Activated CD8-positive, alpha-beta memory T cell treated with anti-CD3 and anti-CD28 coated beads for 4 hours (primary cell): ENCODE data around the gene SLC35C1.
"Not testable (repeated sequence)": the region's sequence is repeated elsewhere in the genome, so short reads cannot be mapped to it uniquely, and the experiment has no call there.

Experiments used
- DNase-seq, 2 donors: peaks; one replicate each; pipeline ENCODE4 v3.0.0-alpha.2; 2020; ENCODE audit warnings: low read depth in 2 of 2

The SLC35C1 gene

GRCh38 chr11:45811109-45811435 is 6.1 kb downstream of the SLC35C1 start:
- DNase-seq, result no peak

GRCh38 chr11:45811571-45812290 is 6.8 kb downstream of the SLC35C1 start:
- DNase-seq, result no peak

- DNase-seq, result no peak
These were observed 7.9 kb downstream of the SLC35C1 start for GRCh38 chr11:45812581-45813548.

GRCh38 chr11:45815747-45816146 is 10.8 kb downstream of the SLC35C1 start:
- DNase-seq, result no peak

- DNase-seq, result no peak
These were observed 11.7 kb downstream of the SLC35C1 start for GRCh38 chr11:45816614-45817013.

GRCh38 chr11:45817191-45817590 is 12.2 kb downstream of the SLC35C1 start:
- no peak for DNase-seq

- no peak for DNase-seq
These were observed 14.1 kb downstream of the SLC35C1 start for GRCh38 chr11:45818961-45819605.

- no peak for DNase-seq
These were observed 15.4 kb downstream of the SLC35C1 start for GRCh38 chr11:45820211-45820857.

- DNase-seq, result not testable (repeated sequence)
These were observed 21.5 kb downstream of the SLC35C1 start for GRCh38 chr11:45826492-45826891.

- DNase-seq, result no peak
These were observed 22.2 kb downstream of the SLC35C1 start for GRCh38 chr11:45827123-45827522.

GRCh38 chr11:45828996-45829395 is 24.0 kb downstream of the SLC35C1 start:
- no peak for DNase-seq

GRCh38 chr11:45830596-45830995 is 25.6 kb downstream of the SLC35C1 start:
- no peak for DNase-seq

GRCh38 chr11:45832811-45833441 is 28.0 kb downstream of the SLC35C1 start:
- DNase-seq, result no peak

GRCh38 chr11:45833761-45834160 is 28.8 kb downstream of the SLC35C1 start:
- no peak for DNase-seq

- no peak for DNase-seq
These were observed 29.4 kb downstream of the SLC35C1 start for GRCh38 chr11:45834298-45834756.

- DNase-seq, result no peak
These were observed 34.3 kb downstream of the SLC35C1 start for GRCh38 chr11:45839204-45839603.

GRCh38 chr11:45840251-45840650 is 35.3 kb downstream of the SLC35C1 start:
- not testable (repeated sequence) for DNase-seq

GRCh38 chr11:45843158-45843924 is 38.4 kb downstream of the SLC35C1 start:
- peak; percentile 71 to 72 for DNase-seq

- no peak for DNase-seq
These were observed 40.1 kb downstream of the SLC35C1 start for GRCh38 chr11:45844822-45845578.

GRCh38 chr11:45846174-45846675 is 41.3 kb downstream of the SLC35C1 start:
- no peak for DNase-seq
